Right hindlimb (tissue), 1 donor: ENCODE data around the gene CST9.

ENCODE experiments used
- DNase-seq: peaks from one replicate; pipeline ENCODE4 v3.0.0-alpha.2; 2018

Gene CST9

GRCh38 chr20:23605867-23606651, at the start of gene CST9:
TSS of gene CST9 (minus strand) at chr20:23605917. CDS start at chr20:23605864, 53 bp downstream.
- DNase-seq: no peak

GRCh38 chr20:23654717-23655116, 49.0 kb upstream of the CST9 start:
- DNase-seq: no peak

GRCh38 chr20:23654000-23654399, 48.3 kb upstream of the CST9 start:
- DNase-seq: no peak

GRCh38 chr20:23653400-23653938, 47.8 kb upstream of the CST9 start:
- no peak for DNase-seq

GRCh38 chr20:23652926-23653325, 47.2 kb upstream of the CST9 start:
- DNase-seq: no peak

- DNase-seq: no peak
These were observed 46.7 kb upstream of the CST9 start for GRCh38 chr20:23652371-23652770.

GRCh38 chr20:23651117-23651516, 45.4 kb upstream of the CST9 start:
- no peak for DNase-seq

- DNase-seq: no peak
These were observed 44.2 kb upstream of the CST9 start for GRCh38 chr20:23649830-23650417.

- no peak for DNase-seq
These were observed 43.5 kb upstream of the CST9 start for GRCh38 chr20:23649242-23649641.

- DNase-seq: no peak
These were observed 41.6 kb upstream of the CST9 start for GRCh38 chr20:23647346-23647745.

- no peak for DNase-seq
These were observed 40.6 kb upstream of the CST9 start for GRCh38 chr20:23646106-23646873.

- DNase-seq: no peak
These were observed 39.9 kb upstream of the CST9 start for GRCh38 chr20:23645575-23645974.

- no peak for DNase-seq
These were observed 38.4 kb upstream of the CST9 start for GRCh38 chr20:23644164-23644563.

- DNase-seq: no peak
These were observed 37.9 kb upstream of the CST9 start for GRCh38 chr20:23643659-23644058.

- no peak for DNase-seq
These were observed 36.4 kb upstream of the CST9 start for GRCh38 chr20:23641936-23642751.

GRCh38 chr20:23640671-23641667, 35.3 kb upstream of the CST9 start:
- no peak for DNase-seq

GRCh38 chr20:23640018-23640601, 34.4 kb upstream of the CST9 start:
- no peak for DNase-seq

- DNase-seq: no peak
These were observed 33.8 kb upstream of the CST9 start for GRCh38 chr20:23639490-23639958.

GRCh38 chr20:23638309-23638708, 32.6 kb upstream of the CST9 start:
- DNase-seq: no peak

GRCh38 chr20:23637282-23638221, 31.8 kb upstream of the CST9 start, which contains the start of gene CST3:
TSS of gene CST3 (minus strand) at chr20:23637955. CDS start at chr20:23637862, 93 bp downstream.
- DNase-seq: peak; percentile 92
